Stimulated activated CD4-positive, alpha-beta T cell treated with anti-CD3 and anti-CD28 coated beads, Interleukin-15, amount 100 ng/mL, for 24 hours (primary cell): ENCODE data around the gene JAML.

Source experiments
- DNase-seq: peaks from one replicate; pipeline ENCODE4 v3.0.0-alpha.2; 2020

The JAML gene

DNA sequence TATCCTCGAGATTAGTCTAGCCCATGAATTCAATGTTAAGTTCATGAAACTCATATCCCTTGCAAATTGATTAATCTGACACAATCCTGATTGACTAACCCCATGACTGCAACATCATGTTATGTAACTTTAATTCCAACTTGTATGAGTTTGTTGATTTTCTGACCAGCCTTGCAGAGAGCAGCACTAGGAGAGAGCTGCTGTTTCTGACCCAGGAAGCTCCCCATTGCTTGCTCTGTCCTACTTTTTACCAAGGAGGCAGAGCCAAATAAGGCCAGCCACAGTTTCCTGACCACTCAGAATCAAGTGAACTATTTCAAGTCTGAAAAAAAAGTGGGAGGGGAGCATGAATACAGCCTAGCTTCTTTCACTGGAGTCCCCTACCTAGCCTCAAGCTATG is 14.1 kb upstream of the JAML start:
- no peak for DNase-seq

GRCh38 chr11:118238421-118238820 is 13.6 kb upstream of the JAML start:
- no peak for DNase-seq

- DNase-seq: no peak
Measured at GRCh38 chr11:118236170-118236569, 11.4 kb upstream of the JAML start.

DNA sequence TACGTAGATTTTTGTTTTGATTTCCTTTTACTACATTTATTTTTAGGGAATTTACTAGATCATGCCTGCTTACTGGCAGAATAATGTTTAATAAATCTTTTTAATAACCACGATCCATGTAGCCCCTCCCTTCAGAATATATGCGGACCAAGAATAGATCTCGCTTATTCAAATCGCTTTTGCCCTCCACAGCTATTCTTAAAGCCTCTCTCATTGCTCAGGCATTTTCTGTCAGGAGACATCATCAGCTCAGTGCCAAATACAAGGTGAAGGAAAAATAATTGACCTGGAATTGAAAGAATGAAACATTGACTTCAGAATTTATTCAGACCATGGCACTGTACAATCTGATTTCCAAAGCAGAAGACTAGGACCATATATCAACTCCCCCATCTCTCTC is 10.0 kb upstream of the JAML start:
- DNase-seq: no peak

GRCh38 chr11:118233850-118234249 is 9.0 kb upstream of the JAML start:
- DNase-seq: no peak

DNA sequence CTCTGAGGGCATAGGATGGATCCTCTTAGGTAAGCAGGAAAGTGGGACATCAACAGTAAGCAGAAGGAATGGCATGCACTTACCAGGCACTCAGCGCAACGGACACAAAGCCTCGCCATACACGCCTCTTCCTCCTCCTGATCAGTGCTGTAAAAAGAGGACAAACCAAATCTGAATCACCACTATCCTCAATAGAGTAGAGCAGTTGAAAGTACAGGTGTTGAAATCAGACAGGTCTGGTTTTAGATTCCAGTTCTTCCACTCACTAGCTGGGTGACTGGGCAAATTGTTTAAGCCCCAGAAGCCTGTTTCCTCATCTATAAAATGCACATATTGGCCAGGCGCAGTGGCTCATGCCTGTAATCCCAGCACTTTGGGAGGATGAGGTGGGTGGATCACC is 8.6 kb upstream of the JAML start:
- DNase-seq: no peak

DNA sequence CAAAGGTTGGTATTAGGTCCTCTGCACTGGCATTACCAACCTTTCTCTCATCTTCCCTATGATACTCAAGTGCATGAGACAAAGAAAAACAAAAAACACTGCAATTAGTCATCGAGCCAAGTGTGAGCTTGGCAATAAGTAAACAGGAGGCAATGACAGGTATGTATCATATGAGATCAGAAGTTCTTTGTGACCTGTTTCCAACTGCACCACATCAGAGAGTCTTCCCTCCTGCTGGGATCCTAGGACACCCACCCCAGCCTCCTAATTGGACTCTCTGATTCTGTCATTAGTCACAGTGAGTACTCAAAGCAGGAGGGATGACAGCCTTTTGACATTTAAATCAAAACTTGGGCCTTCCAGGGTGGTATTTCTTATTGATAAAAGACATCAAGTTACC is 7.8 kb upstream of the JAML start:
- peak; percentile 69 for DNase-seq

- no peak for DNase-seq
Measured at GRCh38 chr11:118231461-118231860, 6.7 kb upstream of the JAML start.

- DNase-seq: peak; percentile 37
Measured at GRCh38 chr11:118230088-118230487, 5.3 kb upstream of the JAML start.

GRCh38 chr11:118229274-118229847 is 4.5 kb upstream of the JAML start:
- no peak for DNase-seq

DNA sequence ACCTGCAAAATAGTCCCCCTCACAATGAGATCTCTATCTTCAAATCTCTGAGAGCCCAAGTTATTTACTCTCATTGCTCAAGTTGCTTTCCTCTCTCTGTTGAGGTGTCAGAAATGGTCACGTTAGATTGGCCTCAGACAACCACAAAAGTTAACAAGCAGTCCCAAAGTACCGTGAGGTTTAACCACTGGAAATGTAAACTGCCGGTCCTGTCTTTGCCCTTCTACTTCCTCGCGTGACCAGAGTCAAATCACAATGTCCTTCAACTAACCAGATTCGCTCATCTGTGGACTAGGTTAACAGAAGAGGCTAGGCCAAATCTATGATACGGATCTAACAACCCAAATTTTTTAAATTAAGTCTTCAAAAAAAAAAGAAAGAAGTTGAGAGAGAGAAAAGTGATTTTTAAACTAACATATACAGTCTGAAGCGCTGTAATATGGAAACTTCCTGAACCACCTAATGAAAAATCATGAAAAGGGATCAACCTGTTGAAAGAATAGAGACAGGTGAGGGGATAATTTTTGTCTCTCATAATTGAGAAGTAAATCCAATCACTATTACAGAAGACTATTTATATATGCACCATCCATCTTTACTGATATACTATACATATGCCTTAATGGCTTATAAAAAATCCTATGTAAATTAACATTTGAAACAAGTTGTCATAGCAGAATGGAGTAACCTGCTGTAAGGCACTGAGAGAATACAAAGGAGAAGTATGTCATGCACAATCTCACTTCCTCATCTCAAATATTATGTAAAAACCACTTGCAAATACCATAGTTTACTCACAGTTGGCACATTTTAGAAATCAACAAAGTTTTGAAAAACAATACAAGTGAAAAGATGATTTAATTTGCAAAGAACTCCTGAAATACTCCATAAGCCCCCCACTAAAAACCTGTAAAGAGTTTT is 3.3 kb upstream of the JAML start:
- no peak for DNase-seq

GRCh38 chr11:118226781-118227180 is 2.0 kb upstream of the JAML start:
- no peak for DNase-seq

GRCh38 chr11:118226296-118226695 is 1.5 kb upstream of the JAML start:
- DNase-seq: peak; percentile 37

- peak; percentile 40 for DNase-seq
Measured at GRCh38 chr11:118223992-118224391, 819 bp downstream of the JAML start.

- DNase-seq: no peak
Measured at GRCh38 chr11:118223570-118223969, 1.2 kb downstream of the JAML start.

GRCh38 chr11:118222437-118222836 is 2.4 kb downstream of the JAML start:
- DNase-seq: no peak

DNA sequence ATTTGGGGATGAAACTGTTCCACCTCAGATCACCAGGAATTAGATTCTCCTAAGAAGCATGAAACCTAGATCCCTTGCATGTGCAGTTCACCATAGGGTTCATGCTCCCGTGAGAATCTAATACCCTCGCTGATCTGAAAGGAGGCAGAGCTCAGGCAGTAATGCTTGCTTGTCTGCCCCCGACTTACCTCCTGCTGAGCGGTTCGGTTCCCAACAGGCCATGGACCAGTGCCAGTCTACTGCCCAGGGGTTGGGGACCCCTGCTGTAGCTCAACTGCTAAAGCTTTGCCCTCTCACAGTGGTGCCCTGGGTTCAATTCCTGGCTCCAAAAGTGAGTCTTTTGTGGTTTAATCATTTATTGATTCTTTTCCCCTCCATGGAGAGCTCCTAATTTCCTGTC is 3.4 kb downstream of the JAML start:
- no peak for DNase-seq

- DNase-seq: no peak
Measured at GRCh38 chr11:118219732-118220131, 5.1 kb downstream of the JAML start.

DNA sequence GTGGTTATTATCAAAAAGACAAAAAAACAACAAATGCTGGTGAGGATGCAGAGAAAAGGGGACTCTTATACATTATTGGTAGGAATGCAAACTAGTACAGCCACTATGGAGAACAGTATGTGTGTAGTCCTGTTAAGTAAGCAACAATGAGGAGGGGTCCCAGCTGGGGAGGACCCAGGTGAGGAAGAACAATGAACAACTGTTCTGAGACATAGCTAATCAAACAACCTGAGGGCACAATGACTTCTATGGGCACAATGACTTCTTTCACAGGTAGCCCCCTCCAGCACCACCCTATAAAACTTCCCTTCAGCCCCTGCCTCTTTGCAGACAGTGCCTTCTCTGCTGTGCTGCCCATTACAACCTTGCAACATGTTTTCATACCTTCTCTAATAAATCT is 5.6 kb downstream of the JAML start:
- DNase-seq: no peak

- peak; percentile 52 for DNase-seq
Measured at GRCh38 chr11:118217575-118217974, 7.2 kb downstream of the JAML start.

DNA sequence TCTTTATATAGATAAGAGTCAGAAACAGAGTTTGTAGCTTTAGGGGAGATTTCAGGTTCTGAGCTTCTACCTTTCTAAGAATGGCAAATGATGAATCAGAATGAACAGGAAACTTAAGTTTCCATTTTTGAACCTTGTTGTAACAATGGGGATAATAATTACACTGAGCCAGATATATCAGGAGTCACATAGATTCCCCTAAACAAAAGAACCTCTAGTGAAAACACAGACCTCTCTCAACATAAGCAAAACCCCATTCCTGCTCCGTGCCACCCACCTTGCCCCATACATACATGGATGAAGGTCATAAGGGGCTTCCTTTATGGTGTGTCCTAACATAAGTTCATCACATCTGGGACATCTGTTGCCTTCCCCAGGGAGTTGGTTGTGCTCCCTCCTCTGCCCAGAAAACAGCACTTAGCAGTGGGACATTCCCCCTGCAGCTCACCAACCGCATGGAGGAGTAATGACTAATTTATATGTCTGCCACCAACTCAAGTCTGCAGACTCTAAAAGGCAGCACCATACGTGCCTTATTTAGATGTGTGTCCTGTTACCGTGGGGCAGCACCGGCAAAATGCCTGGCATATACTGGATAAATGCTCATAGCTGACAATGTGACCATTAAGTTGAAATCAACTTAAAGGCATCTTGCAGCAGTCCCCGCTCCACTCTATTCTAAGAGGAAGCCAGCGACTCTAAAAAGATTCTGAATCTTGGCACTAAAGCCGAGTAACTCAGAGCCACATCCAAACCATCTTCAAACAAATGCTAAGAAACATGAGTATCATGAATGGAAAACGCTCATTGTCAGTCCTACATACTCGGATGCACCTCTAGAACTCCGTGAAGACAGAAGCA is 8.0 kb downstream of the JAML start:
- peak; percentile 67 for DNase-seq

- DNase-seq: no peak
Measured at GRCh38 chr11:118215765-118216164, 9.0 kb downstream of the JAML start.

DNA sequence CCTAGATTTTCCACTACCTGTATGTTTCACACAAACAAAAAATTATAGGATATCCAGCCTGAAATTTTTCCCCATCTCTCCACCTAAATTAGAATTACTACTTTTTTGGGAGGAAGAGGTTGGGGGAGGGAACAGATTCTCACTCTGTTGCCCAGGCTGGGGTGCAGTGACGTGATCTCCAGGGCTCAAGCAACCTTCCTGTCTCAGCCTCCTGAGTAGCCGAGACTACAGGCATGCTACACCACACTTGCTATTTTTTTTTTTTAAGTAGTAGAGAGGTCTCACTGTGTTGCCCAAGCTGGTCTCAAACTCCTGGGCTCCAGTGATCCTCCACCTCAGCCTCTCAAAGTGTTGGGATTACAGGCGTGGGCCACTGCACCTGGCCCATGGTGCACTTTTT is 9.5 kb downstream of the JAML start:
- DNase-seq: peak; percentile 42
